ENCODE data around the gene GMPPA.

DNA sequence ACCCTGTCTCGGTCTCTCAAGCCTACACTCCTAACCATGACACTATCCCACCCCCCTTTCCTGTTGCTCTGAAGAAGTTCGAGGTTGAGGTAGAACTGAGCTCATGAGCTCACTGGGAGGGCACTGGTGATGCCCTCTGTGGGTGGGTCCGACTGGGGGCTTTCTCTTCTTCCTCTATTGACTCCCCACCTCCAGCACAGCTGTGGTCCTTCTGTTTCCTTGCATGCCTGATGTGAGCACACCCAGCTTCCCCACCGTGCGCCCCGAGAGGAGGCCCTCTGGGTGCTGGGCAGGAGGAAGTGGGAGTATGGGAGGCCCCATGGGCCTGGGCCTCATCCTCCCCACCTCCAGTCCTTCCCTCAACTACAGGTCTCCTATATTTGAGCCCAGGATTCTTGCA is 43.1 kb upstream of the GMPPA start:
- TF ChIP-seq, protein P1, sequence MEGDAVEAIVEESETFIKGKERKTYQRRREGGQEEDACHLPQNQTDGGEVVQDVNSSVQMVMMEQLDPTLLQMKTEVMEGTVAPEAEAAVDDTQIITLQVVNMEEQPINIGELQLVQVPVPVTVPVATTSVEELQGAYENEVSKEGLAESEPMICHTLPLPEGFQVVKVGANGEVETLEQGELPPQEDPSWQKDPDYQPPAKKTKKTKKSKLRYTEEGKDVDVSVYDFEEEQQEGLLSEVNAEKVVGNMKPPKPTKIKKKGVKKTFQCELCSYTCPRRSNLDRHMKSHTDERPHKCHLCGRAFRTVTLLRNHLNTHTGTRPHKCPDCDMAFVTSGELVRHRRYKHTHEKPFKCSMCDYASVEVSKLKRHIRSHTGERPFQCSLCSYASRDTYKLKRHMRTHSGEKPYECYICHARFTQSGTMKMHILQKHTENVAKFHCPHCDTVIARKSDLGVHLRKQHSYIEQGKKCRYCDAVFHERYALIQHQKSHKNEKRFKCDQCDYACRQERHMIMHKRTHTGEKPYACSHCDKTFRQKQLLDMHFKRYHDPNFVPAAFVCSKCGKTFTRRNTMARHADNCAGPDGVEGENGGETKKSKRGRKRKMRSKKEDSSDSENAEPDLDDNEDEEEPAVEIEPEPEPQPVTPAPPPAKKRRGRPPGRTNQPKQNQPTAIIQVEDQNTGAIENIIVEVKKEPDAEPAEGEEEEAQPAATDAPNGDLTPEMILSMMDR (IDR thresholded peaks at IDR 0.05), result no peak
- no peak for TF ChIP-seq EP300 (IDR thresholded peaks at IDR 0.05)
- TF ChIP-seq POLR2AphosphoS5 (IDR thresholded peaks at IDR 0.05), result no peak
